Measurements from ENCODE around the gene ANKLE2. TPM values are rescaled to one million over a fixed set of nuclear protein-coding genes. Genes with fewer than 3 reads are reported as not detected.
A peak's percentile ranks its signal among the peaks of the same experiment; 100 is the strongest.
"Not testable (repeated sequence)": the region's sequence is repeated elsewhere in the genome, so short reads cannot be mapped to it uniquely, and the experiment has no call there.

The ANKLE2 gene
- total and polyA plus RNA-seq, 2 of the 13 experiments (the other 11 are each of a cell fraction or from before 2014, with no cell fraction given) = 35.3 to 37.1 TPM

GRCh38 chr12:132698341-132698740, 63.3 kb downstream of the ANKLE2 start:
- ATAC-seq (no peak), FAIRE-seq (no peak), DNase-seq (ENCODE audit: low spot score) (no peak)
- Histone ChIP-seq H3K9me3 (ENCODE audit: low read length) (no peaks in the 10 kb centered on the region), H3K4me2 (ENCODE audit: low read depth, low read length) (no peak overlapping the region), H3K36me3 (replicated peaks in 1 of 2; ENCODE audit: control insufficient read depth in 1 of 2, insufficient read depth in 2 of 2, low read length in 2 of 2) (peaks cover 14 to 32% of the 10 kb centered on the region in 2 experiments; a peak in 4 of 5 replicates), H4K20me1 (ENCODE audit: insufficient read depth, low read length) (no peaks in the 10 kb centered on the region), H3K79me2 (ENCODE audit: insufficient read depth, low read length) (no peaks in the 10 kb centered on the region), H3K4me3 (replicated peaks in 1 of 3; ENCODE audit: insufficient read depth in 1 of 3, low read depth in 2 of 3, low read length in 3 of 3) (no peak overlapping the region), H3K9ac (ENCODE audit: insufficient read depth, low read depth, low read length) (no peak overlapping the region), H3K27ac (ENCODE audit: extremely low read length, insufficient read depth, low read length) (no peak overlapping the region), H3K27me3 (ENCODE audit: control insufficient read depth in 1 of 2, insufficient read depth in 2 of 2, low read length in 2 of 2) (no peaks in the 10 kb centered on the region), H2AFZ (ENCODE audit: low read length) (no peak overlapping the region), H3K4me1 (ENCODE audit: insufficient read depth, low read length) (peaks cover 12% of the 10 kb centered on the region; the same call in 1 of the 2 replicates)
- in situ Hi-C loops (cut with HindIII; ENCODE audit: extremely low pct_ligation_motif_present, low pct_unique_long_range_greater_than_20kb) = no loop called here
- ChIA-PET POLR2A (no interaction called here), CTCF (ENCODE audit: low intra/inter-chr PET ratio, low total read pairs) (no interaction called here)
- 98% methylated on average over 5 of the region's 5 CpGs for WGBS (ENCODE audit: low lambda C conversion rate)
- intact Hi-C loops (cut with micrococcal nuclease; ENCODE audit: unreplicated experiment) = no loop called here
- TF ChIP-seq HOXD1 (CRISPR knock-in tag; IDR thresholded peaks at IDR 0.05) = no peak
- TF ChIP-seq CEBPB (IDR thresholded peaks at IDR 0.05; ENCODE audit: borderline replicate concordance, low read depth, low read length) = 0 out of 2 replicates have a peak, but pooled peaks have one; percentile 10
- no TSS peak for BruUV-seq (replicated peaks)

GRCh38 chr12:132695431-132695830, 66.2 kb downstream of the ANKLE2 start:
- no peak overlapping the region for H3K27ac ChIP-seq (ENCODE audit: extremely low read length, insufficient read depth, low read length)
- intact Hi-C loops (cut with micrococcal nuclease; ENCODE audit: unreplicated experiment) = no loop called here
- no peaks in the 10 kb centered on the region for H3K27me3 ChIP-seq (ENCODE audit: control insufficient read depth in 1 of 2, insufficient read depth in 2 of 2, low read length in 2 of 2)
- H2AFZ ChIP-seq (ENCODE audit: low read length) = no peak overlapping the region
- 99% methylated on average over 12 of the region's 12 CpGs for WGBS (ENCODE audit: low lambda C conversion rate)
- in situ Hi-C loops (cut with HindIII; ENCODE audit: extremely low pct_ligation_motif_present, low pct_unique_long_range_greater_than_20kb) = no loop called here
- ChIA-PET CTCF (ENCODE audit: low intra/inter-chr PET ratio, low total read pairs) (no interaction called here), POLR2A (interaction anchor here (1.2 kb wide), 1 partner anchor 15 kb away, joined by 4 read pairs; the partner anchor contains the start of gene PGAM5)
- H3K9me3 ChIP-seq (ENCODE audit: low read length) = no peaks in the 10 kb centered on the region
- BruUV-seq (replicated peaks) = no TSS peak
- peaks cover 7% of the 10 kb centered on the region; the same call in 1 of the 2 replicates for H3K4me1 ChIP-seq (ENCODE audit: insufficient read depth, low read length)
- TF ChIP-seq PLSCR1 (CRISPR knock-in tag; IDR thresholded peaks at IDR 0.05; ENCODE audit: borderline replicate concordance) (no peak), ZNF570 (CRISPR knock-in tag; IDR thresholded peaks at IDR 0.05; ENCODE audit: borderline replicate concordance) (no peak), NFATC3 (CRISPR knock-in tag; IDR thresholded peaks at IDR 0.05) (no peak), NFKBIZ (CRISPR knock-in tag; IDR thresholded peaks at IDR 0.05) (no peak), IRX3 (CRISPR knock-in tag; IDR thresholded peaks at IDR 0.05; ENCODE audit: borderline replicate concordance, low read depth) (no peak), ZNF547 (CRISPR knock-in tag; IDR thresholded peaks at IDR 0.05) (no peak), ELF1 (CRISPR knock-in tag; IDR thresholded peaks at IDR 0.05) (no peak)
- H3K79me2 ChIP-seq (ENCODE audit: insufficient read depth, low read length) = no peaks in the 10 kb centered on the region
- no peak overlapping the region for H3K9ac ChIP-seq (ENCODE audit: insufficient read depth, low read depth, low read length)
- no peak for DNase-seq (ENCODE audit: low spot score)
- H3K36me3 ChIP-seq (replicated peaks in 1 of 2; ENCODE audit: control insufficient read depth in 1 of 2, insufficient read depth in 2 of 2, low read length in 2 of 2) = peaks cover 7 to 20% of the 10 kb centered on the region in 2 experiments; a peak in 4 of 5 replicates
- no peaks in the 10 kb centered on the region for H4K20me1 ChIP-seq (ENCODE audit: insufficient read depth, low read length)
- ATAC-seq = no peak
- FAIRE-seq = no peak
- H3K4me2 ChIP-seq (ENCODE audit: low read depth, low read length) = no peak overlapping the region
- no peak overlapping the region for H3K4me3 ChIP-seq (replicated peaks in 1 of 3; ENCODE audit: insufficient read depth in 1 of 3, low read depth in 2 of 3, low read length in 3 of 3)

- H3K27me3 ChIP-seq (ENCODE audit: control insufficient read depth in 1 of 2, insufficient read depth in 2 of 2, low read length in 2 of 2); CTCF ChIA-PET (ENCODE audit: low intra/inter-chr PET ratio, low total read pairs); BruUV-seq (replicated peaks); ATAC-seq; H3K27ac ChIP-seq (ENCODE audit: extremely low read length, insufficient read depth, low read length); intact Hi-C loops (cut with micrococcal nuclease; ENCODE audit: unreplicated experiment); DNase-seq (ENCODE audit: low spot score); H3K9ac ChIP-seq (ENCODE audit: insufficient read depth, low read depth, low read length); H3K9me3 ChIP-seq (ENCODE audit: low read length); H3K4me2 ChIP-seq (ENCODE audit: low read depth, low read length); POLR2A ChIA-PET; H4K20me1 ChIP-seq (ENCODE audit: insufficient read depth, low read length); in situ Hi-C loops (cut with HindIII; ENCODE audit: extremely low pct_ligation_motif_present, low pct_unique_long_range_greater_than_20kb); H3K4me3 ChIP-seq (replicated peaks in 1 of 3; ENCODE audit: insufficient read depth in 1 of 3, low read depth in 2 of 3, low read length in 3 of 3); H2AFZ ChIP-seq (ENCODE audit: low read length); H3K4me1 ChIP-seq (ENCODE audit: insufficient read depth, low read length); H3K79me2 ChIP-seq (ENCODE audit: insufficient read depth, low read length); FAIRE-seq: not testable (repeated sequence)
- H3K36me3 ChIP-seq (replicated peaks in 1 of 2; ENCODE audit: control insufficient read depth in 1 of 2, insufficient read depth in 2 of 2, low read length in 2 of 2) = peaks cover 7 to 18% of the 10 kb centered on the region in 2 experiments; a peak in 4 of 5 replicates
- 94% methylated on average over 2 of the region's 3 CpGs for WGBS (ENCODE audit: low lambda C conversion rate)
Observed at GRCh38 chr12:132694888-132695287, 66.7 kb downstream of the ANKLE2 start.
